ENCODE results near the gene E2F6. TPM values are rescaled to one million over a fixed set of nuclear protein-coding genes. Genes with fewer than 3 reads are reported as not detected.

E2F6 gene
- total and polyA plus RNA-seq, 2 of the 13 experiments (the other 11 are each of a cell fraction or from before 2014, with no cell fraction given), result 27.3 to 36.0 TPM

DNA sequence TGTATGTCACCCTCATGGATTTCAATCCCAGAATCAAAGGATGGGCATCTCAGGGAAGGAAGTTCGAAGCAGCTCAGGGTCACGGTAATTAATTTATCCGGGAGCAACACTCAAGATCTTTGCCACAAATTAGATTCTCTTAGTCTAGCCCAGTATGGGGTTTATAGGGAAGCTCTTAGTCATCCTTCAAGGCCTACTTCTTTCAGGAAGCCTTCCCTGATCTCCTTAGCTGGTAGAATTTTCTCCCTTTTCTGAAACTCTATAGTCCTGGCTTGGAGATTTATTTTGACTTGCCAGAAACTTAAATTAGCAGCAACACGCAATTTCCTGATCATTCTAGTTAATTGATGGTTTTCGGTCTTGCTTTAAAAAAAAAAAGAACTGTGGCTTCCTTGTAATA, 47.4 kb upstream of the E2F6 start:
- peaks cover 93% of the 10 kb centered on the region for H3K79me2 ChIP-seq (ENCODE audit: insufficient read depth, low read length)
- BruUV-seq (replicated peaks), result no TSS peak
- no peak overlapping the region for H3K9ac ChIP-seq (ENCODE audit: insufficient read depth, low read depth, low read length)
- no peak overlapping the region for H3K4me3 ChIP-seq (replicated peaks in 1 of 3; ENCODE audit: insufficient read depth in 1 of 3, low read depth in 2 of 3, low read length in 3 of 3)
- H3K36me3 ChIP-seq (replicated peaks in 1 of 2; ENCODE audit: control insufficient read depth in 1 of 2, insufficient read depth in 2 of 2, low read length in 2 of 2), result peaks cover 4 to 5% of the 10 kb centered on the region in 2 experiments; a peak in 4 of 5 replicates
- FAIRE-seq, result no peak
- DNase-seq (ENCODE audit: low spot score), result no peak
- 0 out of 2 replicates have a peak overlapping the region, but pooled peaks have one; percentile 26 for H3K4me2 ChIP-seq (ENCODE audit: low read depth, low read length)
- intact Hi-C loops (cut with micrococcal nuclease; ENCODE audit: unreplicated experiment), result no loop called here
- H3K9me3 ChIP-seq (ENCODE audit: low read length), result no peaks in the 10 kb centered on the region
- peaks cover 93% of the 10 kb centered on the region for H3K4me1 ChIP-seq (ENCODE audit: insufficient read depth, low read length)
- peak overlapping the region; percentile 56 for H3K27ac ChIP-seq (ENCODE audit: extremely low read length, insufficient read depth, low read length)
- POLR2A ChIA-PET, result interaction anchor here (0.7 to 2.6 kb wide), 4 partner anchors 14 to 30 kb away, joined by 3 to 16 read pairs (median 3); no protein-coding TSS in a partner anchor
- WGBS (ENCODE audit: low lambda C conversion rate), result 97% methylated on average over 5 of the region's 5 CpGs
- no peak for ATAC-seq
- no peaks in the 10 kb centered on the region for H4K20me1 ChIP-seq (ENCODE audit: insufficient read depth, low read length)
- CTCF ChIA-PET (ENCODE audit: low intra/inter-chr PET ratio, low total read pairs), result no interaction called here
- H2AFZ ChIP-seq (ENCODE audit: low read length), result no peak overlapping the region
- no peaks in the 10 kb centered on the region for H3K27me3 ChIP-seq (ENCODE audit: control insufficient read depth in 1 of 2, insufficient read depth in 2 of 2, low read length in 2 of 2)
- in situ Hi-C loops (cut with HindIII; ENCODE audit: extremely low pct_ligation_motif_present, low pct_unique_long_range_greater_than_20kb), result no loop called here
- no peak for TF ChIP-seq ZNF577 (CRISPR knock-in tag; IDR thresholded peaks at IDR 0.05; ENCODE audit: borderline replicate concordance, low read depth)
- TF ChIP-seq, protein P1, sequence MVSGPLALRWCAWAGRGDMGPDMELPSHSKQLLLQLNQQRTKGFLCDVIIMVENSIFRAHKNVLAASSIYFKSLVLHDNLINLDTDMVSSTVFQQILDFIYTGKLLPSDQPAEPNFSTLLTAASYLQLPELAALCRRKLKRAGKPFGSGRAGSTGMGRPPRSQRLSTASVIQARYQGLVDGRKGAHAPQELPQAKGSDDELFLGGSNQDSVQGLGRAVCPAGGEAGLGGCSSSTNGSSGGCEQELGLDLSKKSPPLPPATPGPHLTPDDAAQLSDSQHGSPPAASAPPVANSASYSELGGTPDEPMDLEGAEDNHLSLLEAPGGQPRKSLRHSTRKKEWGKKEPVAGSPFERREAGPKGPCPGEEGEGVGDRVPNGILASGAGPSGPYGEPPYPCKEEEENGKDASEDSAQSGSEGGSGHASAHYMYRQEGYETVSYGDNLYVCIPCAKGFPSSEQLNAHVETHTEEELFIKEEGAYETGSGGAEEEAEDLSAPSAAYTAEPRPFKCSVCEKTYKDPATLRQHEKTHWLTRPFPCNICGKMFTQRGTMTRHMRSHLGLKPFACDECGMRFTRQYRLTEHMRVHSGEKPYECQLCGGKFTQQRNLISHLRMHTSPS (CRISPR knock-in tag; IDR thresholded peaks at IDR 0.05; ENCODE audit: low read depth), result no peak
- TF ChIP-seq, protein P2, sequence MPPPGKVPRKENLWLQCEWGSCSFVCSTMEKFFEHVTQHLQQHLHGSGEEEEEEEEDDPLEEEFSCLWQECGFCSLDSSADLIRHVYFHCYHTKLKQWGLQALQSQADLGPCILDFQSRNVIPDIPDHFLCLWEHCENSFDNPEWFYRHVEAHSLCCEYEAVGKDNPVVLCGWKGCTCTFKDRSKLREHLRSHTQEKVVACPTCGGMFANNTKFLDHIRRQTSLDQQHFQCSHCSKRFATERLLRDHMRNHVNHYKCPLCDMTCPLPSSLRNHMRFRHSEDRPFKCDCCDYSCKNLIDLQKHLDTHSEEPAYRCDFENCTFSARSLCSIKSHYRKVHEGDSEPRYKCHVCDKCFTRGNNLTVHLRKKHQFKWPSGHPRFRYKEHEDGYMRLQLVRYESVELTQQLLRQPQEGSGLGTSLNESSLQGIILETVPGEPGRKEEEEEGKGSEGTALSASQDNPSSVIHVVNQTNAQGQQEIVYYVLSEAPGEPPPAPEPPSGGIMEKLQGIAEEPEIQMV (CRISPR knock-in tag; IDR thresholded peaks at IDR 0.05; ENCODE audit: low read depth), result no peak
- TF ChIP-seq SIX1 (CRISPR knock-in tag; IDR thresholded peaks at IDR 0.05; ENCODE audit: borderline replicate concordance), result no peak
- TF ChIP-seq PAF1 (CRISPR knock-in tag; IDR thresholded peaks at IDR 0.05), result no peak
- TF ChIP-seq, protein P3, sequence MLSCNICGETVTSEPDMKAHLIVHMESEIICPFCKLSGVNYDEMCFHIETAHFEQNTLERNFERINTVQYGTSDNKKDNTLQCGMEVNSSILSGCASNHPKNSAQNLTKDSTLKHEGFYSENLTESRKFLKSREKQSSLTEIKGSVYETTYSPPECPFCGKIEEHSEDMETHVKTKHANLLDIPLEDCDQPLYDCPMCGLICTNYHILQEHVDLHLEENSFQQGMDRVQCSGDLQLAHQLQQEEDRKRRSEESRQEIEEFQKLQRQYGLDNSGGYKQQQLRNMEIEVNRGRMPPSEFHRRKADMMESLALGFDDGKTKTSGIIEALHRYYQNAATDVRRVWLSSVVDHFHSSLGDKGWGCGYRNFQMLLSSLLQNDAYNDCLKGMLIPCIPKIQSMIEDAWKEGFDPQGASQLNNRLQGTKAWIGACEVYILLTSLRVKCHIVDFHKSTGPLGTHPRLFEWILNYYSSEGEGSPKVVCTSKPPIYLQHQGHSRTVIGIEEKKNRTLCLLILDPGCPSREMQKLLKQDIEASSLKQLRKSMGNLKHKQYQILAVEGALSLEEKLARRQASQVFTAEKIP (CRISPR knock-in tag; IDR thresholded peaks at IDR 0.05; ENCODE audit: borderline replicate concordance), result no peak
- no peak for TF ChIP-seq ARNTL (CRISPR knock-in tag; IDR thresholded peaks at IDR 0.05)
- no peak for TF ChIP-seq ZNF367 (CRISPR knock-in tag; IDR thresholded peaks at IDR 0.05; ENCODE audit: borderline replicate concordance)
- TF ChIP-seq ZFP90 (CRISPR knock-in tag; IDR thresholded peaks at IDR 0.05; ENCODE audit: borderline replicate concordance), result no peak
- TF ChIP-seq NRL (CRISPR knock-in tag; IDR thresholded peaks at IDR 0.05; ENCODE audit: borderline replicate concordance), result no peak
- TF ChIP-seq ISL2 (CRISPR knock-in tag; IDR thresholded peaks at IDR 0.05), result no peak
- TF ChIP-seq ZNF224 (CRISPR knock-in tag; IDR thresholded peaks at IDR 0.05), result no peak
- no peak for TF ChIP-seq XBP1 (CRISPR knock-in tag; IDR thresholded peaks at IDR 0.05)
- no peak for TF ChIP-seq TMF1 (CRISPR knock-in tag; IDR thresholded peaks at IDR 0.05; ENCODE audit: low read depth)

Data from HepG2 (cell line).